NT2/D1 (cell line): ENCODE measurements around the gene OR5AU1.
"Not testable (repeated sequence)": the region's sequence is repeated elsewhere in the genome, so short reads cannot be mapped to it uniquely, and the experiment has no call there.

Experiments
- DNase-seq: peaks from one replicate; pipeline ENCODE4 v3.0.0-alpha.2; 2011; ENCODE audit warnings: low read depth, low spot score
- H3K27me3 ChIP-seq: 2 replicates; pipeline ENCODE4 v1.6.0; 2011; ENCODE audit warnings: mild to moderate bottlenecking; ENCODE audit not compliant: insufficient read length, insufficient read depth
- H3K36me3 ChIP-seq: 2 replicates; pipeline ENCODE4 v1.6.1; 2011; ENCODE audit warnings: mild to moderate bottlenecking, low read length, mixed read lengths; ENCODE audit not compliant: insufficient read depth, insufficient read length
- H3K4me1 ChIP-seq: 2 replicates; pipeline ENCODE4 v1.5.1; 2011; ENCODE audit not compliant: insufficient read depth, insufficient read length
- H3K4me3 ChIP-seq: 2 replicates; pipeline ENCODE4 v1.5.1; 2011; ENCODE audit warnings: low read depth; ENCODE audit not compliant: insufficient read length
- H3K9ac ChIP-seq: 2 replicates; pipeline ENCODE4 v1.6.0; 2011; ENCODE audit warnings: low read depth; ENCODE audit not compliant: insufficient read length
- H3K9me3 ChIP-seq: 2 replicates; pipeline ENCODE4 v1.5.1; 2011; ENCODE audit warnings: mild to moderate bottlenecking, low read length; ENCODE audit not compliant: insufficient read depth
- SUZ12 ChIP-seq: IDR thresholded peaks from 2 replicates; pipeline ENCODE4 v1.6.1; 2011; ENCODE audit not compliant: insufficient read length, insufficient read depth; ENCODE audit errors: extremely low read depth
- YY1 ChIP-seq: IDR thresholded peaks from 2 replicates; pipeline ENCODE4 v1.6.1; 2011; ENCODE audit not compliant: insufficient read length, insufficient read depth
- ZNF274 ChIP-seq: IDR thresholded peaks from 2 replicates; pipeline ENCODE4 v1.6.1; 2011; ENCODE audit warnings: mild to moderate bottlenecking, low read depth, low read length

Gene OR5AU1

DNA sequence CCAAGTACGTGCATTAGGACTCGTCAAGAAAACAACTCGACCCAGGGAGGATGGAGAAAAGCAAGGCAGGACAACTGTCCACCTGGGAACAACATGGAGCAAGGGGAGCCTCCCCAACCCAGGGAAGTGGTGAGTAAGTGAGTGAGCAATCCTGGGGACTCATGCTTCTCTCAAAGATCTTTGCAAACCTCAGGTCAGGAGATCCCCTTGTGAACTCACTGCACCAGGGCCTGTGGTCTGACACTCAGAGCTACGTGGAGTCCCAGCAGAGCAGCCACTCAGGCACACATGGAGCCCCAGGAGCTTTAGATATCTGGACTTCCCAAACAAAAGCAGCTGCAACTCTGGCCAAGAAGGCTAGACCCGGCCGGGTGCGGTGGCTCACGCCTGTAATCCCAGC is 12.2 kb upstream of the OR5AU1 start:
- no peak overlapping the region for H3K9ac ChIP-seq
- H3K27me3 ChIP-seq: no peaks in the 10 kb centered on the region
- H3K4me1 ChIP-seq: no peaks in the 10 kb centered on the region
- TF ChIP-seq SUZ12 (no peak), YY1 (no peak), ZNF274 (no peak)
- H3K9me3 ChIP-seq: 0 out of 2 replicates have a peak, but pooled peaks cover 5% of the 10 kb centered on the region
- DNase-seq: no peak
- no peaks in the 10 kb centered on the region for H3K36me3 ChIP-seq
- no peak overlapping the region for H3K4me3 ChIP-seq

DNA sequence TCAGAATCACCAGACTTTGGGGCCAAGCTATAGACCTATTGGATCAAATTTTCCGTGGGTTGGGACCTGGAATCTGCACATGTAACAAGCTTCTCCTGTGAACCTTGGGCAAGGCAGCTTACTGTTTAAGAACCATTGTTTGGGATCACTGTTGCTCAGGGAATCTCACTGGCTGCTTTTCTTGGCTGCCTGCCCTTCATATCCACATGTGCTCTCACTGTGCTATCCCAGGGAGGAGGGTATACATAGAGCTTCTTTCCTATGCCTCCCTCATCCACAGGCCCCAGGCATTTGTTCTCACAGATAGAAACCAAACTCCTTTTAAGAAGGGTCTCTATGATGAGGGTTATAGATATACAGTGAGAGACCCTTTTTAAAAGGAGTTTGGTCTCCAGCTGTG is 9.8 kb upstream of the OR5AU1 start:
- not testable (repeated sequence) for H3K27me3 ChIP-seq, H3K4me3 ChIP-seq, H3K36me3 ChIP-seq, DNase-seq, H3K9ac ChIP-seq, H3K9me3 ChIP-seq, H3K4me1 ChIP-seq

DNA sequence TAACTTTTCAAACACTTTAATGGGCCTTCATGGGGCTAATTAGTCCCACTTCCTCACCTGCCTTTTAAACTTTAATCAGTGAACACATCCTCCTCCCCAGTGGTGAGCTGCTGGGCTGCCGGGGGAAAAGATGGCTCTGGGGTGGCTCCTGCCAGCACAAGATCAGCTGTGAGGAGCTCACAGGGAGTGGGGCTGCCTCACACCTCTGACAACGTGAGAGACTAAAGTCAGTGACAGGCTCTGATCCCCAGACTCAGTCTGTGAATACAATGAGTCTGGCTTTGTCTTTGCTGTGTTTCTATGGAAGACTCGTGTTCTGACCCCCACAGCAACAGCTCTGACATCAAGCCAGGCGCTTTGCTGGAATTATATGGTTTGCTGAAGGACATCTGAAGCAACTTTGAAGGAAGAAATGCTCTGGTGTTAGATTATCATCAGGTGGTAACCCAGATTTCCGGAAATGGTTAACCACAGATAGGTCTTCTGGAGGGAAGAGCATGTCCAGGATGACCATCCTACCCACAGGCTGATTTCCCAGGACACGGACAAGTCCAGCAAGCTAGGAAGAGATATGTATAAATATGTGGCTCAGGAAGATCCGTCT is 9.2 kb upstream of the OR5AU1 start:
- H3K36me3 ChIP-seq, H3K4me1 ChIP-seq, H3K27me3 ChIP-seq, DNase-seq, H3K9me3 ChIP-seq, H3K4me3 ChIP-seq, H3K9ac ChIP-seq: not testable (repeated sequence)

DNA sequence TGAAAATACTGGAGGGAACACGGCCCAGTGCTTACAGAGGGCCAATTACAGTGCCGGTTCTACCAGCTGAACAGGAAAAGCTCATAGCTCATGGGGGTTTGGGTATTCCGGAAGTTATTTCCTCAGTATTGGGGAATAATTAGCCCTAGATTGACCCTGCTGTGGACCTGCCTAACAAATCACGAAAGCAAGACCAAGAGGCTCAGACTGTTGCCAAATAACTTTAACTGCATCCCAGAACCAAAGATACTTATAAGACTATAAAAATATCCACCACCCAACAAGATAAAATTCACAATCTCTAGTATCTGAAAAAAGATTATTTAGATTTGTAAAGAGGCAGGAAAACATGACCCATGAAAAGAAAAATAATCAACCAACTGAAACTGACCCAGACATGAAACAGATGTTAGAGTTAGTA is 8.0 kb upstream of the OR5AU1 start:
- Histone ChIP-seq H3K9ac (no peak overlapping the region), H3K27me3 (no peaks in the 10 kb centered on the region), H3K9me3 (no peaks in the 10 kb centered on the region), H3K36me3 (no peaks in the 10 kb centered on the region), H3K4me3 (no peak overlapping the region), H3K4me1 (no peaks in the 10 kb centered on the region)
- no peak for TF ChIP-seq SUZ12
- TF ChIP-seq ZNF274: no peak
- no peak for TF ChIP-seq YY1
- no peak for DNase-seq

DNA sequence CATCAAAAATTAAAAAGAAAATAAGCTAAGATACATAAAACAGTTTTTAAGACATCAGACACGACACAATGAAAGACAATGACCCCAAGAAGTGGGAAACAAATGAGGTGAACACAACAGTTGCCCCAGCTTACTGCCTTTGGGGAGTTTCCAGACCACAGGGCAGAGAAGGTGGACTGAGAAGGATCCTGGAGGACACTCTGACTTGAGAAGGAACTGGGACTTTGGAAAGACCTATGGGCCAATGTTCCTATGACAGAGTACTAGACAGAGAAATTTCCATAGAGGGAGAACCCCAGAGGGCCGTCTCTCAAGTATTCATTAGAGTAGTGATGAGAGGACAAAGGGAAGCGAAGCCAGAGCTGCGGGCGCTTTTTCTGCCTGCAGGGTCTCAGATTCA is 6.2 kb upstream of the OR5AU1 start:
- TF ChIP-seq YY1: no peak
- no peak for TF ChIP-seq ZNF274
- TF ChIP-seq SUZ12: no peak
- H3K27me3 ChIP-seq: no peaks in the 10 kb centered on the region

DNA sequence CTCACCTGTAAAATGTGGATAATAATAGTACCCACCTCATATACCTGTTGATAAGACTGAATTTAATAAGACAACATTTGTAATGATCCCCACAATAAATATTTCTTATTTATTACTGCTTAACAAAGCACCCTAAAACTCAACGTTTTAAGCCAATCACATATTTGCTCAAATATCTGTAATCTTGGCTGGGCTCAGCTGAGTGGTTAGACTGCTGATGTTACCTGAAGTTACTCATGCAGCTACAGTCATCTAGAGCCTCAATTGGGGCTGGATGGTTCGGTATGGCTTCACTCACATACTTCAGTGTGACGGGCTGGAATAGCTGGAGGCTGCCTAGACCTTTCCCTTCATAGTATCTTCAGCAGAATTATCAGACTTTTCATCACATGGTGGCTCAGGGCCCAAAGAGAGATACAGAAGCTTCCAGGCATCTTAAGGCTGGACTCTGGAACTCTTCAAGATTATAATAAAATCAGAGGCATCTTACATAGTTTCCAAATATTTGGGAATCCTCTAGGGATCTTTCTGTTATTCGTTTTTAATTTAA is 4.3 kb upstream of the OR5AU1 start:
- DNase-seq: no peak
- Histone ChIP-seq H3K36me3 (no peaks in the 10 kb centered on the region), H3K4me1 (no peaks in the 10 kb centered on the region), H3K27me3 (no peaks in the 10 kb centered on the region), H3K9me3 (no peaks in the 10 kb centered on the region), H3K9ac (no peak overlapping the region), H3K4me3 (no peak overlapping the region)
- TF ChIP-seq ZNF274: no peak
- TF ChIP-seq SUZ12: no peak
- no peak for TF ChIP-seq YY1

More for the DNA sequence above, 6.2 kb upstream of the OR5AU1 start:
- Histone ChIP-seq H3K9me3 (no peaks in the 10 kb centered on the region), H3K4me1 (no peaks in the 10 kb centered on the region), H3K36me3 (no peaks in the 10 kb centered on the region), H3K4me3 (no peak overlapping the region), H3K9ac (no peak overlapping the region)
- DNase-seq: no peak

DNA sequence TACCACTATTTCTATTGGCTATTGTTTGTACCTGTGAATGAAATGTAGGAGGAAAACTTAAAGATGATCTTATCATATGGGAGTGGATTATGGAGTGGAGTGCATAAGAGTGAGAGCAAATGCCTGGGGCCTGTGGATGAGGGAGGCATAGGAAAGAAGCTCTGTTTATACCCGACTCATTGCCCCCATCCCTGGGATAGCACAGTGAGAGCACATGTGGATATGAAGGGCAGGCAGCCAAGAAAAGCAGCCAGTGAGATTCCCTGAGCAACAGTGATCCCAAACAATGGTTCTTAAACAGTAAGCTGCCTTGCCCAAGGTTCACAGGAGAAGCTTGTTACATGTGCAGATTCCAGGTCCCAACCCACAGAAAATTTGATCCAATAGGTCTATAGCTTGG is 2.3 kb upstream of the OR5AU1 start:
- H3K9ac ChIP-seq, DNase-seq, H3K36me3 ChIP-seq, H3K9me3 ChIP-seq, H3K4me3 ChIP-seq, H3K27me3 ChIP-seq, H3K4me1 ChIP-seq: not testable (repeated sequence)

DNA sequence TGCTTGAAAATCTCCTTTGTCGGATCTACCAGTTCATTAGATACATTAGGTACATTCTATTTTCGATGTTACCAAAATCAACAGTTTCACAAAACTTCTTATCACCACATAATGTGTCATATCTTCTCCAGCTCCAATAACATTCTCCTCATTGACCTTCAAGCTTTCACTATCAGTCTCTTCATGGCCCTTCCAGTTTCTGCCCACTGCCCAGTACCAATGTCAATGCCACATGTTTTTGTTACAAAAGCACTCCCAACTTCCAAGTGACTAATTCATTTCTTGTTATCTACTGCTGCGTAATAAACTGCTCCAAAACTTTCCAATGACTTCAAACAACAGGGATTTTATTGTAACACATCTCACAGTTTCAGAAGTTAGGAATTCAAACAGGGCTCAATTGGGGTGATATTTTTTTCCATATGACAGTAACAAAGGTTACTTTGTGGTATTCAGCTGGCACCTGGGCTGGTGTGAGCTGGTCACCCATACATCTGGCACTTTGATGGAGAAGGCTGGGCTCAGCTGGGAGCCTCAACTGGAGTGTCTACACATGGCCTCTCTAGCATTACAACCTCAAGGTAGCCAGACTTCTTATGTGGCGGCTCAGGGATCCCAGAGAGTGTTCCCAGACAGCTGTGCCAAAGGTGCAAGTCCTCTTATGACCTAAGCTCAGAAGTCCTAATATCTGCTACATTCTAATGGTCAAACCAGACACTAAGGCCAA is 6.1 kb downstream of the OR5AU1 start:
- H3K4me3 ChIP-seq: no peak overlapping the region
- H3K9me3 ChIP-seq: peaks cover 10% of the 10 kb centered on the region; the same call in 1 of the 2 replicates
- H3K36me3 ChIP-seq: no peaks in the 10 kb centered on the region
- H3K4me1 ChIP-seq: no peaks in the 10 kb centered on the region
- H3K27me3 ChIP-seq: no peaks in the 10 kb centered on the region
- no peak for TF ChIP-seq ZNF274
- H3K9ac ChIP-seq: no peak overlapping the region
- DNase-seq: no peak
